Activated CD4-positive, alpha-beta T cell treated with anti-CD3 and anti-CD28 coated beads for 36 hours (primary cell): ENCODE measurements around the gene PLEKHG4B. TPM values are rescaled to one million over a fixed set of nuclear protein-coding genes. Genes with fewer than 3 reads are reported as not detected.

ENCODE experiments used
- ATAC-seq: fragments of 200-7000 bp; cut with Tn5 transposase; one replicate; pipeline ENCODE4 v1.10.0; 2021; ENCODE audit warnings: mild to moderate bottlenecking, moderate library complexity
- CTCF ChIA-PET: fragments of 350-600 bp; sonication (Branson Sonifier 250); formaldehyde crosslinking; loops from one replicate; lab custom pipeline; 2021; ENCODE audit warnings: antibody characterized with exemption; lab: Charles Lee
- POLR2A ChIA-PET: fragments of 350-600 bp; sonication (Branson Sonifier 250); formaldehyde crosslinking; loops from one replicate; lab custom pipeline; 2021; ENCODE audit warnings: antibody characterized with exemption, inconsistent platforms; lab: Charles Lee
- DNase-seq: peaks from one replicate; pipeline ENCODE4 v3.0.0-alpha.2; 2020
- H3K27ac Mint-ChIP-seq: one replicate; pipeline ENCODE4 v1.8.0; 2021; ENCODE audit warnings: mixed read lengths
- H3K27me3 Mint-ChIP-seq: one replicate; pipeline ENCODE4 v1.8.0; 2021; ENCODE audit warnings: mixed read lengths
- H3K36me3 Mint-ChIP-seq: one replicate; pipeline ENCODE4 v1.8.0; 2021; ENCODE audit warnings: low read depth, mixed read lengths
- H3K4me1 Mint-ChIP-seq: one replicate; pipeline ENCODE4 v1.8.0; 2021; ENCODE audit warnings: mixed read lengths
- H3K4me3 Mint-ChIP-seq: one replicate; pipeline ENCODE4 v1.8.0; 2021; ENCODE audit warnings: mild to moderate bottlenecking, moderate library complexity, mixed read lengths
- H3K9me3 Mint-ChIP-seq: one replicate; pipeline ENCODE4 v1.8.0; 2021; ENCODE audit warnings: low read depth, mixed read lengths
- intact Hi-C, 2 experiments: fragments of 100-400 bp; cut with DNase I in 1 of 2; cut with micrococcal nuclease in 1 of 2; formaldehyde crosslinking; loops; one replicate each; pipeline versions ENCODE4 v1.14.2 to v1.15.1; 2022 to 2024; cut with DNase I, micrococcal nuclease
- total RNA-seq, 2 experiments: library from RNA; stranded (reverse); gene quantifications; one replicate each; pipeline ENCODE4 v1.2.3, GENCODE V29; 2021

The PLEKHG4B gene
- total RNA-seq, 2 experiments from 2014 or later: 0.23 to 0.25 TPM

DNA sequence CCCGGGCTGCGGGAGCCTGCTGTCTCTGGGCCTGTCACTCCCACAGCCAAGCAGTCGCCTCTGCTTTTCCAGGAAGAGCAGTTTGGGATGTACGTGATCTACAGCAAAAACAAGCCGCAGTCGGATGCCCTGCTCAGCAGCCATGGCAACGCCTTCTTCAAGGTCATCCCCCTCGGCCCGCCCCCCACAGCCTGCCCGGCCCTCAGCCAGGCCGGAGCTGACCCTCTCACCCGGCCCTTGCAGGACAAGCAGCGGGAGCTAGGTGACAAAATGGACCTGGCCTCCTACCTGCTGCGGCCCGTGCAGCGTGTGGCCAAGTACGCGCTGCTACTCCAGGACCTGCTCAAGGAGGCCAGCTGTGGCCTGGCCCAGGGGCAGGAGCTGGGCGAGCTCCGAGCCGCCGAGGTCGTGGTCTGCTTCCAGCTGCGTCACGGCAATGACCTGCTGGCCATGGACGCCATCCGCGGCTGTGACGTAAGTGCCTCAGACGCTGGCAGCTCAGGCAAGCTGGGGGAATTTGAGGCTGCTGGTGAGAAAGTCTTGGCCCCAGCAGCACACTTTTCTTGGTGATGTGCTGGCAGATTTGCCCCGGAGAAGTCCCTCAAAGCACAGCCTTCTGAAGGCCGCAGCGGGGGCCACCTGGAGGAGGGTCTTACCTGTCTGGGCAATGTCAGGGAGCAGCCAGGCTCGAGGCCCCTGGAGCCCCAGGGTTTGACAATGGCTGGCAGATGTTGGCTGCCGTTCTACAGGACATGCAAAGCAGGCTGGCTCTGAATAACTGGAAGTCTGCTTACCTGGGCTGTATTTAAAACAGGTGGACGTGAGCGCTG is 79.2 kb downstream of the PLEKHG4B start:
- intact Hi-C loops: no loop called here
- Mint-ChIP-seq H3K27me3 (peaks cover 2% of the 10 kb centered on the region), H3K27ac (no peak overlapping the region), H3K4me3 (no peak overlapping the region), H3K4me1 (no peaks in the 10 kb centered on the region), H3K36me3 (no peaks in the 10 kb centered on the region), H3K9me3 (no peaks in the 10 kb centered on the region)
- CTCF ChIA-PET: interaction anchor here (1.1 kb wide), 1 partner anchor 19 kb away, joined by 5 read pairs; no protein-coding TSS in a partner anchor
- no peak for ATAC-seq
- POLR2A ChIA-PET: no interaction called here
- no peak for DNase-seq

DNA sequence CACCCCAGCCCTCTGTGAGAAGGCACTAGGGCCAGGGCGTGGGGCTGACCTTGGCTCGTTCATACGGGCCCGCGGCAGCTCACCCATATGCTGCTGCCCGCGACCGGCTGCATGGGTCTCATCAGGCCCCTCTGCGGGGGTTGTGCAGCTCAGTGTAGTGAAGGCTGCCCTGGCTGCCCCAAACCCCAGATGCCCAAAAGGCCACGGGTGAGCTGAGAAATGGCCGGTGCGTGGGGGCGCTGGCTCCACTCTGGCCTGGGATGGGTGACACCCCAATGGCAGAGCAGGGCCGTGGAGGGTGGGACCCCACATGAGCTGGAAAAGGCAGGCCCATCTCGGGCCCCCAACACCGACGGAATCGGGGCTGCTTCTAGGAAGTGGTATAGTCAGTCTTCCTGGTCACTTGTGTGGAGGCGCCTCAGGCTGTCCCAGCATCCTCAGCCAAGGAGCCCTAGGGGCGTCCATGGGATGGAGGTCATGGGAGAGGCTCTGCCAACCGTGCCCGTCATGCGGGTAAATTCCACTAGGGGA is 79.9 kb downstream of the PLEKHG4B start:
- ChIA-PET POLR2A (no interaction called here), CTCF (interaction anchor here (0.7 kb wide), 1 partner anchor 109 kb away, joined by 3 read pairs; no protein-coding TSS in a partner anchor)
- ATAC-seq: no peak
- no peak overlapping the region for H3K27ac Mint-ChIP-seq
- no peak for DNase-seq
- no peaks in the 10 kb centered on the region for H3K36me3 Mint-ChIP-seq
- H3K27me3 Mint-ChIP-seq: peaks cover 2% of the 10 kb centered on the region
- no peaks in the 10 kb centered on the region for H3K4me1 Mint-ChIP-seq
- intact Hi-C loops: no loop called here
- no peak overlapping the region for H3K4me3 Mint-ChIP-seq
- H3K9me3 Mint-ChIP-seq: no peaks in the 10 kb centered on the region

- POLR2A ChIA-PET: no interaction called here
- H3K36me3 Mint-ChIP-seq: no peaks in the 10 kb centered on the region
- no peak for DNase-seq
- H3K27me3 Mint-ChIP-seq: peaks cover 2% of the 10 kb centered on the region
- CTCF ChIA-PET: interaction anchor here (0.7 kb wide), 1 partner anchor 108 kb away, joined by 3 read pairs; no protein-coding TSS in a partner anchor
- H3K9me3 Mint-ChIP-seq: no peaks in the 10 kb centered on the region
- no peak for ATAC-seq
- H3K27ac Mint-ChIP-seq: no peak overlapping the region
- intact Hi-C loops: no loop called here
- no peaks in the 10 kb centered on the region for H3K4me1 Mint-ChIP-seq
- no peak overlapping the region for H3K4me3 Mint-ChIP-seq
These were observed 80.5 kb downstream of the PLEKHG4B start for GRCh38 chr5:172421-172820.

DNA sequence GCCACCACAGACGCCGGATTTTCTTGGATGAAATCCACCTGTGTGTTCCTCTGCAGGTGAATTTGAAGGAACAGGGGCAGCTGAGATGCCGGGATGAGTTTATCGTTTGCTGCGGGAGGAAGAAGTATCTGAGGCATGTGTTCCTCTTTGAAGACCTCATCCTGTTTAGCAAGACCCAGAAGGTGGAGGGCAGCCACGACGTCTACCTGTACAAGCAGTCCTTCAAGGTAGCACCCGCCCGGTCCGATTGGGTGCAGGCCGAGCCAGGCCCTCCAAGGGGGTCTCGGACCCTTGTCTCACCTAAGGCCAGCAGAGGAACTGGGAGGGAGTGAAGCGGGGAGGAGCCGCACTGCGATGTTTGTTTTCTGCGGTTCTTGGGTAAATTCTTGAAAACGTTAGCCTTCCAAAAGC is 80.9 kb downstream of the PLEKHG4B start:
- no peaks in the 10 kb centered on the region for H3K36me3 Mint-ChIP-seq
- ATAC-seq: no peak
- ChIA-PET POLR2A (no interaction called here), CTCF (interaction anchor here (0.7 kb wide), 1 partner anchor 108 kb away, joined by 3 read pairs; no protein-coding TSS in a partner anchor)
- H3K4me1 Mint-ChIP-seq: no peaks in the 10 kb centered on the region
- H3K27ac Mint-ChIP-seq: no peak overlapping the region
- intact Hi-C loops: no loop called here
- DNase-seq: no peak
- no peaks in the 10 kb centered on the region for H3K9me3 Mint-ChIP-seq
- no peak overlapping the region for H3K4me3 Mint-ChIP-seq
- peaks cover 2% of the 10 kb centered on the region for H3K27me3 Mint-ChIP-seq

GRCh38 chr5:173392-174290 is 81.7 kb downstream of the PLEKHG4B start:
- intact Hi-C loops: no loop called here
- Mint-ChIP-seq H3K27ac (no peak overlapping the region), H3K4me1 (no peaks in the 10 kb centered on the region), H3K9me3 (no peaks in the 10 kb centered on the region), H3K36me3 (no peaks in the 10 kb centered on the region), H3K27me3 (peaks cover 2% of the 10 kb centered on the region), H3K4me3 (no peak overlapping the region)
- ATAC-seq (no peak), DNase-seq (no peak)
- ChIA-PET CTCF (no interaction called here), POLR2A (no interaction called here)

DNA sequence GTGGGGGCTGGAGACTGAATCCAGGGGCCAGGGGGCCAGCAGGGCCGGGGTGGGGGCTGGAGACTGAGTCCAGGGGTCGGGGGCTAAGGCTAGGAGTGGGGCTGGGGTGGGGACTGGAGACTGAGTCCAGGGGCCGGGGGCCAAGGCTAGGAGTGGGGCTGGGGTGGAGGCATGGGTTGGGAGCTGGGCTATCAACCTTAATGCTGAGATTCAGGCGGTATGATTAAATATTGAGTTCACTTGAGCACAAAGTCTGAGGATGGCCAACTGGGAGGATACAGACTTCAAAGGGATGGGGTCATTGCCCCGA is 82.3 kb downstream of the PLEKHG4B start:
- Mint-ChIP-seq H3K27me3 (peaks cover 4% of the 10 kb centered on the region), H3K36me3 (no peaks in the 10 kb centered on the region), H3K27ac (no peak overlapping the region), H3K4me3 (no peak overlapping the region), H3K9me3 (no peaks in the 10 kb centered on the region), H3K4me1 (no peaks in the 10 kb centered on the region)
- DNase-seq (no peak), ATAC-seq (no peak)
- intact Hi-C loops: no loop called here
- CTCF ChIA-PET: no interaction called here
- POLR2A ChIA-PET: no interaction called here

DNA sequence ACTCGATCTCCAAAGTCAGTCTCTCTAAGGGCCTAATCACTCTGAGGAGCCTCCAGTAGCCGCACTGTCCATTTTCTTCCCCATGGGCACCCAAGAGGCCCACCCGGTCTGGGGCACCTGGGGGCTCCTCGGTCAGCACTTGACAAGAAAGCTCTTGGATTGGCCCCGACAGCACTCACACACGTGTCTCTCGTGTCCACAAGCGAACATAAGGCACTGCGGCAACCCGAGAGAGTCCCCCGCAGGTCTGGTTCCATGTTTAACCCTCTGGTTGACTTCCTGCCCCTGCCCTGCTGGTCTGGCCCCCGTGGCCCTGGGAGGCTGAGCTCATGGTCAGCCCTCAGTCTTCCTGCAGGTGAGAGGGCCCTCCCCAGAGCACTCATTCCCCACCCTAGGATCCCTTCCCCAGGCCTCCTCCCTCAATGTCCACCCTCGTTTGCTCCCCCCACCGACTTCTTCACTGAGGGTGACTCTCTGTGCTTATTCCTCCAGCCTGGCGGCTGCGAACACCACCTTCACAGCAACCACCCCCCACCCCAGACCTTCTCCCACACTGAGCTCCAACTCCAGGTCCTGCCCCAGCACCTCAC is 83.0 kb downstream of the PLEKHG4B start:
- POLR2A ChIA-PET: no interaction called here
- ATAC-seq: no peak
- H3K36me3 Mint-ChIP-seq: no peaks in the 10 kb centered on the region
- CTCF ChIA-PET: no interaction called here
- H3K27ac Mint-ChIP-seq: no peak overlapping the region
- intact Hi-C loops: no loop called here
- peaks cover 4% of the 10 kb centered on the region for H3K27me3 Mint-ChIP-seq
- no peaks in the 10 kb centered on the region for H3K9me3 Mint-ChIP-seq
- no peaks in the 10 kb centered on the region for H3K4me1 Mint-ChIP-seq
- DNase-seq: no peak
- H3K4me3 Mint-ChIP-seq: no peak overlapping the region

- intact Hi-C loops: no loop called here
- POLR2A ChIA-PET: no interaction called here
- DNase-seq: no peak
- Mint-ChIP-seq H3K4me3 (no peak overlapping the region), H3K27ac (no peak overlapping the region), H3K36me3 (no peaks in the 10 kb centered on the region), H3K27me3 (peaks cover 4% of the 10 kb centered on the region), H3K4me1 (no peaks in the 10 kb centered on the region), H3K9me3 (no peaks in the 10 kb centered on the region)
- CTCF ChIA-PET: interaction anchor here (1.1 kb wide), 1 partner anchor 12 kb away, joined by 5 read pairs; no protein-coding TSS in a partner anchor
- ATAC-seq: no peak
These were observed 84.4 kb downstream of the PLEKHG4B start for GRCh38 chr5:176296-176823.

DNA sequence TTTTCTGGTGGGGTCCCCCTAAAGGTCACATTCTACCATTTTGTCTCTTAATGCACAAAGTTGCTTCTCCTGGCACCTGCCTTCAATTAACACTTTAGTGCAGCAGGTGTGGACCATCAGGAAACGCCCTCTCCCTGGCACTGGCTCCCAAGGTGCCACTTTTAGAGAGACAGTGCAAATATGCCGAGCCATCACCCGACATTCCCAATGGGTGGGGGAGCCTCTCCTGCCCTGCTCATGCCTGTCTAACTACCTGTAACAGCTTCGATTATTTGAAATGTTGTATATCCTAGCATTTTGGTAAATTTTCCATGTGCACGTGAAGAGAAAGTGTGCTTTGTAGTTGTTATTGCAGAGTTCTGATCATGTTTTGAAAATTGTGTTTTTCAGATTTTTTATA is 86.1 kb downstream of the PLEKHG4B start:
- Mint-ChIP-seq H3K36me3 (no peaks in the 10 kb centered on the region), H3K4me1 (no peaks in the 10 kb centered on the region), H3K4me3 (no peak overlapping the region), H3K27ac (no peak overlapping the region), H3K27me3 (peaks cover 2% of the 10 kb centered on the region), H3K9me3 (no peaks in the 10 kb centered on the region)
- ATAC-seq (no peak), DNase-seq (no peak)
- POLR2A ChIA-PET: no interaction called here
- CTCF ChIA-PET: no interaction called here
- intact Hi-C loops: no loop called here

- DNase-seq (no peak), ATAC-seq (no peak)
- no peaks in the 10 kb centered on the region for H3K36me3 Mint-ChIP-seq
- ChIA-PET POLR2A (no interaction called here), CTCF (interaction anchor here (2.1 kb wide), 1 partner anchor 9 kb away, joined by 7 read pairs; no protein-coding TSS in a partner anchor)
- H3K27me3 Mint-ChIP-seq: peaks cover 2% of the 10 kb centered on the region
- H3K27ac Mint-ChIP-seq: no peak overlapping the region
- no peaks in the 10 kb centered on the region for H3K4me1 Mint-ChIP-seq
- no peaks in the 10 kb centered on the region for H3K9me3 Mint-ChIP-seq
- no peak overlapping the region for H3K4me3 Mint-ChIP-seq
- intact Hi-C loops: no loop called here
These were observed 87.4 kb downstream of the PLEKHG4B start for GRCh38 chr5:179401-179800.

- H3K4me3 Mint-ChIP-seq: no peak overlapping the region
- H3K9me3 Mint-ChIP-seq: no peaks in the 10 kb centered on the region
- ATAC-seq (no peak), DNase-seq (no peak)
- CTCF ChIA-PET: interaction anchor here (2.1 kb wide), 1 partner anchor 8 kb away, joined by 7 read pairs; no protein-coding TSS in a partner anchor
- H3K4me1 Mint-ChIP-seq: no peaks in the 10 kb centered on the region
- intact Hi-C loops: no loop called here
- H3K27me3 Mint-ChIP-seq: peaks cover 2% of the 10 kb centered on the region
- H3K27ac Mint-ChIP-seq: no peak overlapping the region
- H3K36me3 Mint-ChIP-seq: no peaks in the 10 kb centered on the region
- POLR2A ChIA-PET: no interaction called here
These were observed 88.4 kb downstream of the PLEKHG4B start for GRCh38 chr5:180286-180918.
